HG03103 (cell line): ENCODE measurements around the gene SCAMP4.

ENCODE experiments used
- ATAC-seq: cut with Tn5 transposase; IDR thresholded peaks from one replicate; pipeline ENCODE4 v1.9.1; 2021; ENCODE audit warnings: low read depth; ENCODE audit not compliant: unreplicated experiment

Gene SCAMP4

GRCh38 chr19:1955171-1956121 lies 50.2 kb downstream of the SCAMP4 start:
- ATAC-seq, result no peak

- no peak for ATAC-seq
These were observed 50.9 kb downstream of the SCAMP4 start for GRCh38 chr19:1956122-1956494.

GRCh38 chr19:1956868-1957492 lies 51.8 kb downstream of the SCAMP4 start:
- ATAC-seq, result no peak

GRCh38 chr19:1957562-1958248 lies 52.5 kb downstream of the SCAMP4 start:
- ATAC-seq, result no peak

GRCh38 chr19:1959928-1960589 lies 54.9 kb downstream of the SCAMP4 start:
- no peak for ATAC-seq

GRCh38 chr19:1961000-1961883 lies 56.0 kb downstream of the SCAMP4 start:
- no peak for ATAC-seq

- ATAC-seq, result no peak
These were observed 57.5 kb downstream of the SCAMP4 start for GRCh38 chr19:1962674-1963073.

- no peak for ATAC-seq
These were observed 61.9 kb downstream of the SCAMP4 start for GRCh38 chr19:1967087-1967608.

- no peak for ATAC-seq
These were observed 63.3 kb downstream of the SCAMP4 start for GRCh38 chr19:1968279-1969175.

GRCh38 chr19:1969176-1970002 lies 64.2 kb downstream of the SCAMP4 start:
- ATAC-seq, result no peak

GRCh38 chr19:1970003-1970805 lies 65.0 kb downstream of the SCAMP4 start:
- ATAC-seq, result no peak

GRCh38 chr19:1970806-1971502 lies 65.8 kb downstream of the SCAMP4 start:
- no peak for ATAC-seq

- ATAC-seq, result no peak
These were observed 69.4 kb downstream of the SCAMP4 start for GRCh38 chr19:1974381-1975161.

- ATAC-seq, result no peak
These were observed 69.9 kb downstream of the SCAMP4 start for GRCh38 chr19:1975162-1975480.
